Liver (tissue), 9 donors: ENCODE measurements around the gene PPM1K. TPM values are rescaled to one million over a fixed set of nuclear protein-coding genes. Genes with fewer than 3 reads are reported as not detected.

Experiments
- DNase-seq: peaks from one replicate; pipeline ENCODE4 v3.0.0-alpha.2; 2017; ENCODE audit warnings: low spot score
- H3K27ac ChIP-seq, 2 donors: one replicate each; pipeline ENCODE4 v1.7.0; 2013; ENCODE audit warnings: inconsistent platforms in 2 of 2, low read length in 2 of 2, control low read depth in 1 of 2, low read depth in 1 of 2, mild to moderate bottlenecking in 1 of 2
- H3K27me3 ChIP-seq, 4 donors: one replicate each; pipeline versions ENCODE4 v1.6.1 to v1.7.0; 2013; ENCODE audit warnings: low read length in 3 of 4, inconsistent platforms in 1 of 4, mild to moderate bottlenecking in 1 of 4, moderate library complexity in 1 of 4; ENCODE audit not compliant: control insufficient read depth in 4 of 4, insufficient read depth in 4 of 4
- H3K36me3 ChIP-seq, 4 donors: one replicate each; pipeline versions ENCODE4 v1.6.1 to v1.7.0; 2013; ENCODE audit warnings: low read length in 3 of 4, mild to moderate bottlenecking in 3 of 4, low read depth in 1 of 4, moderate library complexity in 1 of 4; ENCODE audit not compliant: control insufficient read depth in 4 of 4, insufficient read depth in 3 of 4
- H3K4me1 ChIP-seq, 4 donors: one replicate each; pipeline versions ENCODE4 v1.6.1 to v1.7.0; 2013; ENCODE audit warnings: low read length in 3 of 4, mild to moderate bottlenecking in 3 of 4, moderate library complexity in 1 of 4; ENCODE audit not compliant: control insufficient read depth in 4 of 4, insufficient read depth in 4 of 4
- H3K4me3 ChIP-seq, 3 donors: one replicate each; pipeline versions ENCODE4 v1.6.1 to v1.7.0; 2013; ENCODE audit warnings: low read length in 3 of 3, control low read depth in 1 of 3, low read depth in 1 of 3, mild to moderate bottlenecking in 1 of 3
- H3K9ac ChIP-seq, 2 donors: one replicate each; pipeline ENCODE4 v1.7.0; 2013; ENCODE audit warnings: low read length in 2 of 2, mild to moderate bottlenecking in 2 of 2, moderate library complexity in 2 of 2, control low read depth in 1 of 2, low read depth in 1 of 2
- H3K9me3 ChIP-seq, 4 donors: one replicate each; pipeline versions ENCODE4 v1.6.1 to v1.7.0; 2013; ENCODE audit warnings: low read length in 3 of 4; ENCODE audit not compliant: control insufficient read depth in 4 of 4
- EGR1 ChIP-seq, 2 donors: IDR thresholded peaks; 2 replicates each; pipeline ENCODE4 v1.6.1; 2016 to 2018; ENCODE audit warnings: antibody characterized with exemption in 2 of 2, low read depth in 2 of 2
- FOXA1 ChIP-seq: IDR thresholded peaks from 2 replicates; pipeline ENCODE4 v1.6.1; 2016; ENCODE audit warnings: antibody characterized with exemption
- FOXA2 ChIP-seq: IDR thresholded peaks from 2 replicates; pipeline ENCODE4 v1.6.1; 2016; ENCODE audit warnings: antibody characterized with exemption
- HNF4A ChIP-seq, 2 donors: conservative IDR thresholded peaks; 2 replicates each; pipeline ENCODE4 v1.6.1; 2016; ENCODE audit warnings: antibody characterized with exemption in 2 of 2, mild to moderate bottlenecking in 2 of 2
- HNF4G ChIP-seq: IDR thresholded peaks from 2 replicates; pipeline ENCODE4 v1.6.1; 2016; ENCODE audit warnings: antibody characterized with exemption
- JUND ChIP-seq, 2 donors: IDR thresholded peaks; 2 replicates each; pipeline ENCODE4 v1.6.1; 2016; ENCODE audit warnings: antibody characterized with exemption in 2 of 2
- SP1 ChIP-seq: IDR thresholded peaks from 2 replicates; pipeline ENCODE4 v1.6.1; 2018; ENCODE audit warnings: antibody characterized with exemption, mild to moderate bottlenecking
- TAF1 ChIP-seq: conservative IDR thresholded peaks from 2 replicates; pipeline ENCODE4 v1.6.1; 2016; ENCODE audit warnings: antibody characterized with exemption, mild to moderate bottlenecking
- WGBS: extraction: QIAGEN DNeasy Blood & Tissue Kit; methylation state at CpG from one replicate; pipeline ENCODE4 v1.1.7; 2013; 5-methylcytosine and 5-hydroxymethylcytosine counted together
- polyA plus RNA-seq, 2 donors: library from polyadenylated mRNA; stranded (reverse) in 1 of 2; unstranded in 1 of 2; fragments of 200-250 nt in 1 of 2; fragments of >200 nt in 1 of 2; fragmentation: Nextera tagmentation in 1 of 2; extraction: Ambion mirVana in 1 of 2; gene quantifications; one replicate each; pipeline versions ENCODE4 v1.2.1 to v1.2.3, GENCODE V29; 2013 to 2015
- total RNA-seq, 2 donors: library from RNA; depleted of rRNA; stranded (reverse); fragments of >200 nt; gene quantifications; one replicate each; pipeline ENCODE4 v1.2.3, GENCODE V29; 2014
- TF ChIP-seq, protein P1 (sequence below): IDR thresholded peaks from 2 replicates; pipeline ENCODE4 v1.6.1; 2016; ENCODE audit warnings: antibody characterized with exemption
- TF ChIP-seq, protein P2 (sequence below): IDR thresholded peaks from 2 replicates; pipeline ENCODE4 v1.6.1; 2016; ENCODE audit warnings: antibody characterized with exemption
- TF ChIP-seq, protein P3 (sequence below): IDR thresholded peaks from 2 replicates; pipeline ENCODE4 v1.6.1; 2016; ENCODE audit warnings: antibody characterized with exemption, mild to moderate bottlenecking
- TF ChIP-seq, protein P4 (sequence below): fragments of 150-350 bp; IDR thresholded peaks from 2 replicates; pipeline ENCODE4 v1.5.1; 2017; ENCODE audit warnings: improper control_type of control experiment, low read depth, low read length; ENCODE audit not compliant: missing input control
- donor health status: healthy.
- donor health status: healthy.
- donor health status: healthy.
- donor health status: healthy.
- donor health status: healthy.

Gene PPM1K
- total and polyA plus RNA-seq, 4 donors, result 1.3 to 12.7 (median 6.7) TPM

DNA sequence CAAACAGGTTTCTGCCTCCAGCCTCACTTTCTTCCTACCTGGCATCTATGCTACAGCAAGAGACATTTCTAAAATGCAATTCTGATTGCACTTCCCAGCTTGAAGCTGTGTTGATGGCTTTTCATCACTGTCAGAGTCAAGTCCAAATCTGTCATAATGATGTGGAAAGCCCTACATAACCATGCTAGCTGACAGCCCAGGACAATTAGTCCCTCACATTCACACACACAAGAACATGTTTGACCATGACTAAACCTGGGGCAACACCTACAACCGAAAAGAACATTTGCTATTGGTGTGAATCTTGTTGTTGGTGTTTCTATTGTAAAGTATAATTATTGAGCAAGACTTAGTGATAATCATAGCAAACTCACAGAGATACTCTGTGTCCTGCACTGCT, 58.2 kb downstream of the PPM1K start (continued):
- no peak for TF ChIP-seq HNF4A (conservative IDR thresholded peaks at IDR 0.05)
- TF ChIP-seq FOXA1, result no peak
- TF ChIP-seq SP1, result no peak
- TF ChIP-seq, protein P1, sequence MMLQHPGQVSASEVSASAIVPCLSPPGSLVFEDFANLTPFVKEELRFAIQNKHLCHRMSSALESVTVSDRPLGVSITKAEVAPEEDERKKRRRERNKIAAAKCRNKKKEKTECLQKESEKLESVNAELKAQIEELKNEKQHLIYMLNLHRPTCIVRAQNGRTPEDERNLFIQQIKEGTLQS, result no peak

DNA sequence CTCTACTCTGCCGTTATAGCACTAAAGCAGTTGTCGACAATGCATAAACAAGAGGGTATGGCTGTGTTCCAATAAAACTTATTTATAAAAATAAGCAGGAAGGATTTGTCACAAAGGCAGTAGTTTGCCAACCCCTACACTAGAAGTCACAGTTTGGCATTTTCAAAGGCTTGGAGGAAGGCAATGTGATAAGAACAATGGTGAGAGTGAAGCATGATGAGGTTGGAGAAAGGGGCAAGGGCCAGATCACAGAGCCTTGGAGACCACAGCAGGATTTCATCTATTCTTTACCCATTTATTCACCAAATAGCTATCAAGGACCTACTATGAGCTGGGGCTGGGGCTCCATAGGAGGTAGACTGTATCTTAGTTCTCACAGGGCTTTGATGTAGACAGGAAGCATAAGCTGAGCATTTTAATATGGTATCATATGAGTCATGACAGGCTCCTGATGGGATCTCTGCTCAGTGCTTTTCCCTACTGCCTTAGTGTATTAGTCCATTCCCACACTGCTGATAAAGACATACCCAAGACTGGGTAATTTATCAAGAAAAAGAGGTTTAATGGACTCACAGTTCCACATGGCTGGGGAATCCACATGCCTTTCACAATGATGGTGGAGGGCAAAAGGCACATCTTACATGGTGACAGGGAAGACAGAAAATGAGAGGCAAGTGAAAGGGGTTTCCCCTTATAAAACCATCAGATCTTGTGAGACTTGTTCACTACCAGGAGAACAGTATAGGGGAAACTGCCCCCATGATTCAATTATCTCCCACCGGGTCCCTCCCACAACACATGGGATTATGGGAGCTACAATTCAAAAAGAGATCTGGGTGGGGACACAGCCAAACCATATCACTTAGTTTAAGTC, 58.9 kb downstream of the PPM1K start:
- Histone ChIP-seq H3K9ac (no peak overlapping the region), H3K27ac (no peak overlapping the region), H3K9me3 (no peaks in the 10 kb centered on the region), H3K4me1 (no peaks in the 10 kb centered on the region), H3K4me3 (no peak overlapping the region), H3K36me3 (no peaks in the 10 kb centered on the region), H3K27me3 (no peaks in the 10 kb centered on the region)
- 76% methylated on average over 3 of the region's 3 CpGs for WGBS
- TF ChIP-seq, protein P2, sequence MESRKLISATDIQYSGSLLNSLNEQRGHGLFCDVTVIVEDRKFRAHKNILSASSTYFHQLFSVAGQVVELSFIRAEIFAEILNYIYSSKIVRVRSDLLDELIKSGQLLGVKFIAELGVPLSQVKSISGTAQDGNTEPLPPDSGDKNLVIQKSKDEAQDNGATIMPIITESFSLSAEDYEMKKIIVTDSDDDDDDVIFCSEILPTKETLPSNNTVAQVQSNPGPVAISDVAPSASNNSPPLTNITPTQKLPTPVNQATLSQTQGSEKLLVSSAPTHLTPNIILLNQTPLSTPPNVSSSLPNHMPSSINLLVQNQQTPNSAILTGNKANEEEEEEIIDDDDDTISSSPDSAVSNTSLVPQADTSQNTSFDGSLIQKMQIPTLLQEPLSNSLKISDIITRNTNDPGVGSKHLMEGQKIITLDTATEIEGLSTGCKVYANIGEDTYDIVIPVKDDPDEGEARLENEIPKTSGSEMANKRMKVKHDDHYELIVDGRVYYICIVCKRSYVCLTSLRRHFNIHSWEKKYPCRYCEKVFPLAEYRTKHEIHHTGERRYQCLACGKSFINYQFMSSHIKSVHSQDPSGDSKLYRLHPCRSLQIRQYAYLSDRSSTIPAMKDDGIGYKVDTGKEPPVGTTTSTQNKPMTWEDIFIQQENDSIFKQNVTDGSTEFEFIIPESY, result no peak
- no peak for TF ChIP-seq JUND (IDR thresholded peaks at IDR 0.05)
- TF ChIP-seq HNF4G, result no peak
- TF ChIP-seq, protein P3, sequence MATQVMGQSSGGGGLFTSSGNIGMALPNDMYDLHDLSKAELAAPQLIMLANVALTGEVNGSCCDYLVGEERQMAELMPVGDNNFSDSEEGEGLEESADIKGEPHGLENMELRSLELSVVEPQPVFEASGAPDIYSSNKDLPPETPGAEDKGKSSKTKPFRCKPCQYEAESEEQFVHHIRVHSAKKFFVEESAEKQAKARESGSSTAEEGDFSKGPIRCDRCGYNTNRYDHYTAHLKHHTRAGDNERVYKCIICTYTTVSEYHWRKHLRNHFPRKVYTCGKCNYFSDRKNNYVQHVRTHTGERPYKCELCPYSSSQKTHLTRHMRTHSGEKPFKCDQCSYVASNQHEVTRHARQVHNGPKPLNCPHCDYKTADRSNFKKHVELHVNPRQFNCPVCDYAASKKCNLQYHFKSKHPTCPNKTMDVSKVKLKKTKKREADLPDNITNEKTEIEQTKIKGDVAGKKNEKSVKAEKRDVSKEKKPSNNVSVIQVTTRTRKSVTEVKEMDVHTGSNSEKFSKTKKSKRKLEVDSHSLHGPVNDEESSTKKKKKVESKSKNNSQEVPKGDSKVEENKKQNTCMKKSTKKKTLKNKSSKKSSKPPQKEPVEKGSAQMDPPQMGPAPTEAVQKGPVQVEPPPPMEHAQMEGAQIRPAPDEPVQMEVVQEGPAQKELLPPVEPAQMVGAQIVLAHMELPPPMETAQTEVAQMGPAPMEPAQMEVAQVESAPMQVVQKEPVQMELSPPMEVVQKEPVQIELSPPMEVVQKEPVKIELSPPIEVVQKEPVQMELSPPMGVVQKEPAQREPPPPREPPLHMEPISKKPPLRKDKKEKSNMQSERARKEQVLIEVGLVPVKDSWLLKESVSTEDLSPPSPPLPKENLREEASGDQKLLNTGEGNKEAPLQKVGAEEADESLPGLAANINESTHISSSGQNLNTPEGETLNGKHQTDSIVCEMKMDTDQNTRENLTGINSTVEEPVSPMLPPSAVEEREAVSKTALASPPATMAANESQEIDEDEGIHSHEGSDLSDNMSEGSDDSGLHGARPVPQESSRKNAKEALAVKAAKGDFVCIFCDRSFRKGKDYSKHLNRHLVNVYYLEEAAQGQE, result no peak
- TF ChIP-seq FOXA1, result no peak
- no peak for TF ChIP-seq FOXA2
- TF ChIP-seq, protein P4, sequence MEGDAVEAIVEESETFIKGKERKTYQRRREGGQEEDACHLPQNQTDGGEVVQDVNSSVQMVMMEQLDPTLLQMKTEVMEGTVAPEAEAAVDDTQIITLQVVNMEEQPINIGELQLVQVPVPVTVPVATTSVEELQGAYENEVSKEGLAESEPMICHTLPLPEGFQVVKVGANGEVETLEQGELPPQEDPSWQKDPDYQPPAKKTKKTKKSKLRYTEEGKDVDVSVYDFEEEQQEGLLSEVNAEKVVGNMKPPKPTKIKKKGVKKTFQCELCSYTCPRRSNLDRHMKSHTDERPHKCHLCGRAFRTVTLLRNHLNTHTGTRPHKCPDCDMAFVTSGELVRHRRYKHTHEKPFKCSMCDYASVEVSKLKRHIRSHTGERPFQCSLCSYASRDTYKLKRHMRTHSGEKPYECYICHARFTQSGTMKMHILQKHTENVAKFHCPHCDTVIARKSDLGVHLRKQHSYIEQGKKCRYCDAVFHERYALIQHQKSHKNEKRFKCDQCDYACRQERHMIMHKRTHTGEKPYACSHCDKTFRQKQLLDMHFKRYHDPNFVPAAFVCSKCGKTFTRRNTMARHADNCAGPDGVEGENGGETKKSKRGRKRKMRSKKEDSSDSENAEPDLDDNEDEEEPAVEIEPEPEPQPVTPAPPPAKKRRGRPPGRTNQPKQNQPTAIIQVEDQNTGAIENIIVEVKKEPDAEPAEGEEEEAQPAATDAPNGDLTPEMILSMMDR, result no peak
- no peak for TF ChIP-seq EGR1 (IDR thresholded peaks at IDR 0.05; ENCODE audit: low read depth in 2 of 2)
- no peak for TF ChIP-seq TAF1
- no peak for DNase-seq

DNA sequence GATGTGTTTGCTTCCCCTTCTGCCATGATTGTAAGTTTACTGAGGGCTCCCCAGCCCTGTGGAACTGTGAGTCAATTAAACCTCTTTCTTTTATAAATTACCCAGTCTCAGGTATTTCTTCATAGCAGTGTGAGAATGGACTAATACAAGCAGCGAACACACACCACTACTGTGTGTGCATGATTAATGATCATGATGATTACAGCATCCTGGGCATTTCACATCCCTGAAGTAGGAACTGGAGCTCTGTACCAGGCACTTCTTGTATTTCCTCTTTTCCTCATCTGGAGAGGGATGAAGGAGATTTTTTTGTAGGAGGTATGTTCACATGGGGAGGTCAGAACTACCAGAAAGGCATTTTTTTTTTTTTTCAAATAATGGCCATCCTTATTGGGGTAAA, 60.8 kb downstream of the PPM1K start:
- Histone ChIP-seq H3K4me3 (no peak overlapping the region), H3K36me3 (no peaks in the 10 kb centered on the region), H3K9me3 (no peaks in the 10 kb centered on the region), H3K27me3 (no peaks in the 10 kb centered on the region), H3K4me1 (peaks cover 0 to 3% (median 1%) of the 10 kb centered on the region in 4 donors), H3K9ac (no peak overlapping the region), H3K27ac (no peak overlapping the region)
- WGBS, result 88% methylated on average over 1 of the region's 1 CpG
- no peak for DNase-seq
- TF ChIP-seq, protein P4, result no peak
